LNCaP clone FGC (cell line): ENCODE data around the gene ZNF644.

ENCODE experiments used
- DNase-seq: peaks from one replicate; pipeline ENCODE4 v3.0.0-alpha.2; 2011; ENCODE audit warnings: low read depth
- H3K4me3 ChIP-seq: 2 replicates; pipeline ENCODE4 v1.5.1; 2011; ENCODE audit warnings: mild to moderate bottlenecking, low read depth, low read length, control low read depth
- TF ChIP-seq, protein P1 (sequence below): IDR thresholded peaks from 2 replicates; pipeline ENCODE4 v1.5.1; 2012; ENCODE audit warnings: mild to moderate bottlenecking; ENCODE audit not compliant: control insufficient read depth, insufficient read depth; ENCODE audit errors: extremely low read depth

ZNF644 gene

DNA sequence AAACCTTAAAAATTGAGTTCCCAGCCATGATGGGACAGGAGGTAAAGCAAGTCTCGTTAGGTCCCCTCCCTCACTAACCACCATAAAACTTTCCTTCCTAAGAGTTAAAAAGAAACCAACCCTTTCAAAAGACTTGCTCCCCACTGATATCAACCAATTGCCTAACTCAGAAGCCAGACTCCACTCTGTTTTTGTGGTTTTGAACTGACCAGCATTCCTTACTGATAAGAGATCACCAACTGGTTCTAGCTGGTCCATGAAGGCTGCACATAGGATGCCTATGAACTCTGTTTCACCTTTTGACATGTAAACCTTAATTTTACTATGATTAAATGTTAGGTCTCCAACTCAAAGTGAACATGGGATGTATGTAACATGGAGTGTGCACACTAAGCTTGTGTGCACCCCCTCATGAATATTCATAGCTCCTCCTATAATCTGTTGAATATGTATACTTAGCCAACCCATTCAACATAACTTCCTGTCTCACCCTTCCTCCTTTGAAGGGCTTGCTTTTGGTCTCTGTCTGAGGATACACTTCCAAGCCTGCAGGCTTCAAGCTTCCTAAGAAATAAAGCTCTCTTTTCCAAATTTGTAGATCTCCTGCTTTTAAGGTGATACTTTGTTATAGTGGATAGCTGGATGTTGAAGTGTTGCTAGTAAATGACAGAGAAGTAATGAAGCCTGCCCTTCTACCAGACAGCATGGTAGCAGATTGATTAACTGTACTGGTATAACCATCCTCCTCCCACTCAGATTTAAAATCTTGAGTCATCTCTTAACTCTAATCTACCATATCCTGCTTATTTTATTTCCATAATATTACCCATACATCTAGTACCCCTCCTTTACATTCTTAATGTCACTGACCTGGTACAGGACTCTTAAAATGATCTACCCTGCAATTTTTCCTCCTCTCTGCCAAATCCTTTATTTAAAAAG is 95.6 kb downstream of the ZNF644 start:
- TF ChIP-seq, protein P1, sequence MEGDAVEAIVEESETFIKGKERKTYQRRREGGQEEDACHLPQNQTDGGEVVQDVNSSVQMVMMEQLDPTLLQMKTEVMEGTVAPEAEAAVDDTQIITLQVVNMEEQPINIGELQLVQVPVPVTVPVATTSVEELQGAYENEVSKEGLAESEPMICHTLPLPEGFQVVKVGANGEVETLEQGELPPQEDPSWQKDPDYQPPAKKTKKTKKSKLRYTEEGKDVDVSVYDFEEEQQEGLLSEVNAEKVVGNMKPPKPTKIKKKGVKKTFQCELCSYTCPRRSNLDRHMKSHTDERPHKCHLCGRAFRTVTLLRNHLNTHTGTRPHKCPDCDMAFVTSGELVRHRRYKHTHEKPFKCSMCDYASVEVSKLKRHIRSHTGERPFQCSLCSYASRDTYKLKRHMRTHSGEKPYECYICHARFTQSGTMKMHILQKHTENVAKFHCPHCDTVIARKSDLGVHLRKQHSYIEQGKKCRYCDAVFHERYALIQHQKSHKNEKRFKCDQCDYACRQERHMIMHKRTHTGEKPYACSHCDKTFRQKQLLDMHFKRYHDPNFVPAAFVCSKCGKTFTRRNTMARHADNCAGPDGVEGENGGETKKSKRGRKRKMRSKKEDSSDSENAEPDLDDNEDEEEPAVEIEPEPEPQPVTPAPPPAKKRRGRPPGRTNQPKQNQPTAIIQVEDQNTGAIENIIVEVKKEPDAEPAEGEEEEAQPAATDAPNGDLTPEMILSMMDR = no peak
- H3K4me3 ChIP-seq = no peak overlapping the region
- DNase-seq = no peak

DNA sequence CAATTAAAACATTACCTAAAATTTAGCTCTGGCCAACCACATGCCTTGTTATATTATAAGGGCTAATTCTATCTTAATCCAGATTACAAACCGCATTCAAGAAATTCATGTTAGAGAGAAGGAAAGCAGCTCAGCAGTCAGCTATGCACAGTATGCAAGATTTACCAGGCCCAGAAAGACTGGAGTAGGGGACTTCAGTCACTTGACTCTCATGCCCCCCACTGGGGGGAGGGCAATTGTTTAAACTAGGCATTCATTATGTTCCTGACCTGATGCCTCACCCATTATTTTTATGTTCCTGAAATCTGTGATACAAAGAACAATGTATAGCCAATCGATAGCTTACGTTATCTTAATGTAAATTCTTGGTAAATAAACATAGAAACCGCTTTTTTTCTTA is 96.9 kb downstream of the ZNF644 start:
- TF ChIP-seq, protein P1 = no peak
- H3K4me3 ChIP-seq = no peak overlapping the region
- no peak for DNase-seq

DNA sequence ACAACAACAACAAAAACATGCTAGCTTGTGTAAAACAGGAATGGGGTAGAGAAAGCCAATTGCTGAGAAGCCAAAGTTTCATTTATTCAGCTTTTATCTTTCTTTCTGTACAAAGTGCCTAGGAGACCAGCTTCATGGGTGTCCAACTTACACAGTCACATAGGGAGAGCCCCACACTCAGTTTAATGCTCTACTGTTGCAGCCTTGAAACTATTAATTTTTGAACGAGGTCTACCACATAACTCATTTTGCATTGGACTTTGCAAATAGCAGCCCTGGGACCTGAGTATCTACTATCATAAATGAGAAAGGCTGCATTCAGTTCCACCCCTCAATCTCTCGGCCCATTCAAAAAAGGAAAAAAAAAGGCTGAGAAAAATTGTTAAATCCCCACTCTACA is 98.8 kb downstream of the ZNF644 start:
- DNase-seq = no peak
- TF ChIP-seq, protein P1 = no peak
- no peak overlapping the region for H3K4me3 ChIP-seq

DNA sequence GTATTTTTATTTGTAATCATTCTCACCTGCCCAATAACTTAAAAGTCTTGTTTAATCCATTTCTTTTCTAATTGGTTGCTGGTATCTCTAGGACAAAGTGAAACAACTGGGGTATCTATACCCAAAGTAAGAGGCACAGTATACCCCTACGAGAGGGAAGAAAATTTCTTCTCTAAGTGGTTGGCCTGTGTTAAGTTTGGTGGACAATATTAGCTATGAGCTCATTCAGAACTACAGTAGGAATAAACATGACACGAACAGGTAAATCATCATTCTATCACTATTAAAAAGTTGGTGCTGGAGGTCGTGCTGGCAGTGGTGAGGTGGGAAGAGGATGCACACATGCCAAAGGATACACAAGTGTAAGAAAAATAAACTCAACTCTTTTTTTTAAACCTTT is 99.6 kb downstream of the ZNF644 start:
- no peak overlapping the region for H3K4me3 ChIP-seq
- no peak for DNase-seq
- TF ChIP-seq, protein P1 = no peak

DNA sequence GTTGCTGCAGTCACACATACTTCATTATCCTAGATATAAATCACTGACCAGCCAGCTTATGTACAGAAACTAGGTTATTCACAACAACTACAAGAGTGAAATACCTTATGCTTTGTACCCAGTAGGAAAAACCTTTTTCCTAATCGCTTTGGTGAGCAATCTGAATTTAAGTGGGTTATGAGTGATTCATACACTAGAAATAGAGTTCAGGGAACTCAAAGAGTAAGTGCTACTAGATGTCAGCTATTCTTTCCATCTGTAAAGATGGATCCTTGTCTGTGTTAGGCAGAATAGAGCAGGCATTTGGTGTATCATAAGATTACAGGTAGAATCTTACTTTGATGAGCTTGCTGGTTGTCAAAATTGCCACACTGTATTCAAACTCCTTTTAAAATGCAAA is 101.9 kb downstream of the ZNF644 start:
- TF ChIP-seq, protein P1 = no peak

DNA sequence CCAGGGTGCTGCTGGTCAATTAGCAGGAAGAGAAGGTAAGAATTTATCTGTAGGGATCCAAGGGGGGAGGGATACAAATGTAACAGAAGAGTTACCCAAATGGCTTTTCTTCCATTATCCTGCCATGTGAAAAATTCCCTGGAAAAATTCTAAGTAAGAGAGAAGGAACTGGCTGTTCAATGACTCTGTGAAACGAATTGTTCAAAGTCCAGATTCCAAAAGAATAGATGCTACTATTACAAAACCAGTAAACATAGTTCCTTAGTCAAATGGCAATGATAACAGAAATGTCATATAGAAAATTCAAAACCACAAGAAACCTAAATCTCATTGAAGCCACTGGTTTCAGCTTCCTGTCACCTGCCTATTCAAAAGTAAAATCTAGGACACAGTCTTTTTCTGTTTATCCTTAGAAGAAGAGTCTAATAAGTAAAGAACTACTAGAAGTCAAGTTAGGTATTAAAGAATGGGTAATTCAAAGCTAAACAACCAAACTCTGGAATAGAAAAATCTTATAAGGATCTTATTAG is 102.6 kb downstream of the ZNF644 start:
- TF ChIP-seq, protein P1 = no peak
- H3K4me3 ChIP-seq = no peak overlapping the region
- DNase-seq = no peak

More for the DNA sequence above, 101.9 kb downstream of the ZNF644 start:
- no peak overlapping the region for H3K4me3 ChIP-seq
- no peak for DNase-seq
